Lung (tissue), 12 donors: Measurements from ENCODE around the gene DOK6. TPM values are rescaled to one million over a fixed set of nuclear protein-coding genes. Genes with fewer than 3 reads are reported as not detected.

ENCODE experiments used
- ATAC-seq: fragments of 200-7000 bp; cut with Tn5 transposase; one replicate; pipeline ENCODE4 v1.9.1; 2020; ENCODE audit warnings: moderate number of reproducible peaks; ENCODE audit not compliant: insufficient read depth, low FRiP score
- DNase-seq, 3 donors: peaks; one replicate each; pipeline ENCODE4 v3.0.0-alpha.2; 2013 to 2017
- H3K27ac ChIP-seq, 2 donors: one replicate each; pipeline ENCODE4 v1.5.1; 2013; ENCODE audit warnings: mild to moderate bottlenecking in 2 of 2, moderate library complexity in 2 of 2, control low read depth in 1 of 2, inconsistent platforms in 1 of 2, low read depth in 1 of 2, low read length in 1 of 2
- H3K27me3 ChIP-seq, 3 donors: one replicate each; pipeline ENCODE4 v1.5.1; 2013; ENCODE audit warnings: low read length in 2 of 3; ENCODE audit not compliant: control insufficient read depth in 3 of 3, insufficient read depth in 3 of 3
- H3K36me3 ChIP-seq, 4 donors: one replicate each; pipeline ENCODE4 v1.5.1; 2013; ENCODE audit warnings: low read length in 4 of 4, mild to moderate bottlenecking in 1 of 4, moderate library complexity in 1 of 4; ENCODE audit not compliant: control insufficient read depth in 4 of 4, insufficient read depth in 4 of 4
- H3K4me1 ChIP-seq, 5 donors: one replicate each; pipeline ENCODE4 v1.5.1; 2013; ENCODE audit warnings: low read length in 5 of 5, mild to moderate bottlenecking in 2 of 5, moderate library complexity in 1 of 5; ENCODE audit not compliant: control insufficient read depth in 5 of 5, insufficient read depth in 5 of 5
- H3K4me3 ChIP-seq: one replicate; pipeline ENCODE4 v1.5.1; 2013; ENCODE audit warnings: mild to moderate bottlenecking, control low read depth, moderate library complexity
- H3K9ac ChIP-seq, 2 donors: one replicate each; pipeline ENCODE4 v1.5.1; 2013; ENCODE audit warnings: low read length in 2 of 2, control low read depth in 1 of 2; ENCODE audit not compliant: insufficient read depth in 1 of 2
- H3K9me3 ChIP-seq, 4 donors: one replicate each; pipeline ENCODE4 v1.5.1; 2013; ENCODE audit warnings: low read length in 3 of 4, mild to moderate bottlenecking in 1 of 4, moderate library complexity in 1 of 4; ENCODE audit not compliant: control insufficient read depth in 4 of 4, insufficient read depth in 3 of 4
- CTCF ChIP-seq: IDR thresholded peaks from 2 replicates; pipeline ENCODE4 v1.5.1; 2012; ENCODE audit warnings: mild to moderate bottlenecking; ENCODE audit errors: control extremely low read depth, extremely low read depth
- WGBS, 2 donors: extraction: QIAGEN DNeasy Blood & Tissue Kit; methylation state at CpG; one replicate each; pipeline ENCODE4 v1.1.7; 2013; 5-methylcytosine and 5-hydroxymethylcytosine counted together
- polyA plus RNA-seq, 2 donors: library from polyadenylated mRNA; stranded (reverse); fragments of 200-250 nt; gene quantifications; one replicate each; pipeline ENCODE4 v1.2.1, GENCODE V29; 2013
- total RNA-seq, 2 donors: library from RNA; depleted of rRNA in 1 of 2; stranded (reverse); fragments of >200 nt in 1 of 2; gene quantifications; one replicate each; pipeline ENCODE4 v1.2.1, GENCODE V29; 2014 to 2021
- donor health status: control.
- donor health status: control.
- donor health status: Bipolar disorder and iron deficiency.
- donor health status: healthy.
- donor health status: DM: yes; HTN: yes; CAD: no.

Gene DOK6
- total and polyA plus RNA-seq, 4 donors: 0.61 to 21.3 (median 2.7) TPM

GRCh38 chr18:69718912-69719547, 318.3 kb downstream of the DOK6 start:
- no peak for TF ChIP-seq CTCF
- no peak overlapping the region for H3K27ac ChIP-seq

GRCh38 chr18:69720422-69720821, 319.7 kb downstream of the DOK6 start:
- H3K4me3 ChIP-seq: no peak overlapping the region
- TF ChIP-seq CTCF: no peak
- DNase-seq: no peak
- H3K27me3 ChIP-seq: no peaks in the 10 kb centered on the region
- H3K9ac ChIP-seq: no peak overlapping the region
- WGBS, 2 donors: 71 to 77% methylated on average over 4 of the region's 4 CpGs
- peaks cover 2 to 23% (median 7%) of the 10 kb centered on the region in 4 donors for H3K9me3 ChIP-seq
- no peak for ATAC-seq
- no peak overlapping the region for H3K27ac ChIP-seq
- H3K4me1 ChIP-seq: peaks cover 0 to 2% (median under 1%) of the 10 kb centered on the region in 5 donors
- H3K36me3 ChIP-seq: peaks cover 0 to 8% (median 0%) of the 10 kb centered on the region in 4 donors

More at GRCh38 chr18:69718912-69719547, 318.3 kb downstream of the DOK6 start:
- peaks cover 0 to 7% (median 2%) of the 10 kb centered on the region in 5 donors for H3K4me1 ChIP-seq
- 83 to 86% methylated on average over 1 of the region's 1 CpG for WGBS, 2 donors
- no peak overlapping the region for H3K4me3 ChIP-seq
- no peak overlapping the region for H3K9ac ChIP-seq
- H3K27me3 ChIP-seq: no peaks in the 10 kb centered on the region
- DNase-seq (no peak), ATAC-seq (no peak)
- H3K36me3 ChIP-seq: peaks cover 0 to 8% (median 0%) of the 10 kb centered on the region in 4 donors
- peaks cover 2 to 23% (median 7%) of the 10 kb centered on the region in 4 donors for H3K9me3 ChIP-seq

GRCh38 chr18:69723434-69723833, 322.7 kb downstream of the DOK6 start:
- ATAC-seq (no peak), DNase-seq (no peak)
- no peak overlapping the region for H3K4me3 ChIP-seq
- no peak overlapping the region for H3K9ac ChIP-seq
- H3K4me1 ChIP-seq: peaks cover 0 to 4% (median 0%) of the 10 kb centered on the region in 5 donors
- no peaks in the 10 kb centered on the region for H3K27me3 ChIP-seq
- no peak for TF ChIP-seq CTCF
- 68 to 70% methylated on average over 3 of the region's 3 CpGs for WGBS, 2 donors
- peaks cover 0 to 5% (median 0%) of the 10 kb centered on the region in 4 donors for H3K36me3 ChIP-seq
- H3K9me3 ChIP-seq: peaks cover 2 to 13% (median 6%) of the 10 kb centered on the region in 4 donors
- no peak overlapping the region for H3K27ac ChIP-seq
